Sciatic nerve (tissue), 2 donors: ENCODE measurements around the gene PDE9A. TPM values are rescaled to one million over a fixed set of nuclear protein-coding genes. Genes with fewer than 3 reads are reported as not detected.
A peak's percentile ranks its signal among the peaks of the same experiment; 100 is the strongest.
"Not testable (repeated sequence)": the region's sequence is repeated elsewhere in the genome, so short reads cannot be mapped to it uniquely, and the experiment has no call there.

Source experiments
- ATAC-seq: fragments of 200-7000 bp; cut with Tn5 transposase; one replicate; pipeline ENCODE4 v1.9.1; 2020; ENCODE audit warnings: mild to moderate bottlenecking, moderate library complexity
- DNase-seq: peaks from one replicate; pipeline ENCODE4 v3.0.0-alpha.2; 2020; ENCODE audit warnings: low spot score
- intact Hi-C: fragments of 100-400 bp; cut with DNase I; formaldehyde crosslinking; loops from one replicate; pipeline ENCODE4 v1.14.2; 2022
- total RNA-seq: library from RNA; stranded (reverse); fragmentation: NEBNext Ultra II Directional; extraction: Animal tissue kit (Norgen Biotek cat#: 25700); gene quantifications from one replicate; pipeline ENCODE4 v1.2.1, GENCODE V29; 2021
- donor health status: DM: no; HTN: no; CAD: no.
- donor health status: DM: no; HTN: no; CAD: no.

PDE9A gene
- total RNA-seq, 1 donor from 2014 or later: 32.6 TPM

- ATAC-seq (no peak), DNase-seq (no peak)
- intact Hi-C loops: no loop called here
Measured at GRCh38 chr21:42692688-42693087, 39.3 kb downstream of the PDE9A start.

- ATAC-seq (no peak), DNase-seq (no peak)
- intact Hi-C loops: no loop called here
Measured at GRCh38 chr21:42694751-42695696, 41.6 kb downstream of the PDE9A start.

GRCh38 chr21:42695697-42696380 is 42.4 kb downstream of the PDE9A start:
- intact Hi-C loops: no loop called here

GRCh38 chr21:42696501-42697040 is 43.1 kb downstream of the PDE9A start:
- intact Hi-C loops: no loop called here
- peak; percentile 9 for ATAC-seq
- DNase-seq: no peak

More at GRCh38 chr21:42695697-42696380, 42.4 kb downstream of the PDE9A start:
- peak; percentile 56 for ATAC-seq
- no peak for DNase-seq

DNA sequence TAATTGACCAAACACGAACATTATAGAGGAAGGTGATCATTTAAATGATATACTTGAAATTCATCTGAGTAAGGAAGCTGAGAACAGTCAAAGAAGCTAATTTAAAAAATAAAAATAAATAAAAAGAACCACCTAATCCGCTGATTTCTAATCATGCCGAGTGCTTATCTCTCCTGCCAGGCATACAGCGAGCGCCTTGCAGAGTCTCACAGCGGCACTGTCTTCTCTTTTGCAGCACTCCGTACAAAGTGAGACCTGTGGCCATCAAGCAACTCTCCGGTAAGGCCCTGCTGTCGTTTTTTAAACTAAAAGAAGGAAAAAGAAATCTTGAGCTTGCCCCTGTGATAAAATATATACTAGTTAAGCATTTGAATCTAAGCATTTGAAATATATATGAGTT is 45.3 kb downstream of the PDE9A start:
- intact Hi-C loops: no loop called here
- DNase-seq: no peak
- ATAC-seq: no peak

DNA sequence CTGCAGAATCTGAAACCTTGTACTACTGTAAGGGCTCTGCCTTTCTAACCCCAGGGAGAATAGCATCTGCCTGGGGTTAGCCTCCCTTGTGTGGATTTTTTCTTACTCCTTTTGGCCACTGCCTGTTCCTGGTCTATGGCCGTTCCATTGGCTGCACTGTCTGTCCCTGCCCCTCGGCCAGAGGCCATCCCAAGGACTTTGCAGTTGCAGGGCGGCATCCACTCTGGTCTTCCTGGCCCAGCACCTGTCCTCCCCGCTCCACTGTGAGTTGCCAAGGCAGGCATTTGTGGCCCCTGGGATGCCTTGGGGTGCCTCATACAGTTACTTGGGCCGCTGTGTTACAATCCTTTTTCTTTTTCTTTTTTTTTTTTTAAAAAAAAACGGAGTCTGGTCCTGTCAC is 45.8 kb downstream of the PDE9A start:
- DNase-seq (no peak), ATAC-seq (no peak)
- intact Hi-C loops: no loop called here

DNA sequence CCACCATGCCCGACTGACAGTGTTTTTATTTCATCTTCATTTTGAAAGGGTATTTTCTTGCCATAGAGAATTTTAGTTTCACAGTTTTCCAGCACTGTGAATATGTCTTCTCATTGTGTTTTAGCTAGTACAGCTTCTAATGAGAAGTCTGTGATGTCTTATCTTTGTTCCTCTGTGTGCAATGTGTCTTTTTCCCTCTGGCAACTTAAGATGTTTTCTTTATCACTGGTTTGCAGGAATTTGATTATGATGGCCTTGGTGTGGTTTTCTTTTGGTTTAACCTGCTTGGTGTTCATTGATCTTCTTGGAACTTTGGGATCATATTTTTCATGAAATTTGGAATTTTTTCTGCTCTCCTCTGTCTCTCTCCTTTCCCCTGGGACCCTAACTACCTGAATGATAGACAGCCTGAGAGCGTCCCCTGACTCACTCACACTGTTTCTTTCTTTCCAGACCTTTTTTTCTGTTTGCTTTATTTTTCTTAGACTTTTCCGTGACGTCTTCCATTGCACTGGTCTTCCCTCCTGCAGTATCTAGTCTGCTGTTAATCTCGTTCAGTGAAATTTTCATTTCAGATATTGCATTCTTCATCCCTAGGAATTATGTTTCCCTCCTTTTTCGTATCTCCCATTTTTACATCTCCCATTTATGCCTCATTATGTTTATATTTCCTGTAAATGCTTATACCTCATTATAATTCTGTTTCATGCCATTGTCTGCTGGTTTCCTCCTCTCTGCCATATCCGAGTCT is 48.5 kb downstream of the PDE9A start:
- intact Hi-C loops: no loop called here
- DNase-seq (no peak), ATAC-seq (no peak)

DNA sequence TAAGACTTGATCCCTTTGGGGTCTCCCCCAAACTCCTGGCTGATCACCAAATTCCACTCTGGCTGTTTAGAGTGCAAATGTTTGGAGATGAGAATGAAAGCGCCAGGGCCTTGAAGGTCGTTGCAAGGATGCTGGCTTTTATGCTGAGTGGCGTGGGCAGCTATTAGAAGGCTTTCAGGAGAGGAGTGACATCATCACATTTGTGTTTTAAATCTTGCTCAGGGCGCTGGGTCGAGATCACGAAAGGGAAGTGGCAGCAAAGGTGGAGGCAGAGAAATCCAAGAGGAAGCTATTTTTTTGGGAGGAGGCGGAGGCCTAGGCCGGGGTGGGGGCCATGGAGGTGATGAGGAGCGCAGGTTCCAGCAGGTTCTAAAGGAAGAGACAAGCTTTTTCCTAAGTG is 49.3 kb downstream of the PDE9A start:
- intact Hi-C loops: no loop called here
- ATAC-seq (no peak), DNase-seq (peak; percentile 33)

GRCh38 chr21:42703136-42703908 is 49.9 kb downstream of the PDE9A start:
- peak; percentile 48 for DNase-seq

DNA sequence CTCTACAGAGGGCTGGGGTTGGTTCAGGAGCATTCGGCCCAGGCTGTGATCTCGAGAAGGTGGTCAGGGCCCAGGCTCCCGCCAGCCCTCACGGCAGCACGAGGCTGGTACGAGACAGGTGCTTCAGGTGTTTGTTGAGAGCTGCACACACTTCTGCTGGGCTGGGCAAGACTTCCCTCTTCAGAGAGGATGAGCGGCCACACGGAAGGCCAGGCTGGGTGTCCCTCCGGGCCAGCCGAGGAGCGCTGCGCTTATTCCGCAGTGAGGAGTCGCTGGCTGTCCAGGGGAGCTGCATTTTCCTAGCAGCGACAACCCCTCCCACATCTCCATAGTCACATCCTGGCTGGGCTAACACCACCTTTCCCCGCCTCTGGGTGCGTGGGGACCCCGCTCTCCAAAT is 50.5 kb downstream of the PDE9A start:
- intact Hi-C loops: no loop called here
- DNase-seq (peak; percentile 46), ATAC-seq (peak; percentile 15)

More at GRCh38 chr21:42703136-42703908, 49.9 kb downstream of the PDE9A start:
- intact Hi-C loops: no loop called here
- ATAC-seq: no peak

- peak; percentile 18 for DNase-seq
- intact Hi-C loops: no loop called here
- ATAC-seq: no peak
Measured at GRCh38 chr21:42704861-42705260, 51.4 kb downstream of the PDE9A start.

DNA sequence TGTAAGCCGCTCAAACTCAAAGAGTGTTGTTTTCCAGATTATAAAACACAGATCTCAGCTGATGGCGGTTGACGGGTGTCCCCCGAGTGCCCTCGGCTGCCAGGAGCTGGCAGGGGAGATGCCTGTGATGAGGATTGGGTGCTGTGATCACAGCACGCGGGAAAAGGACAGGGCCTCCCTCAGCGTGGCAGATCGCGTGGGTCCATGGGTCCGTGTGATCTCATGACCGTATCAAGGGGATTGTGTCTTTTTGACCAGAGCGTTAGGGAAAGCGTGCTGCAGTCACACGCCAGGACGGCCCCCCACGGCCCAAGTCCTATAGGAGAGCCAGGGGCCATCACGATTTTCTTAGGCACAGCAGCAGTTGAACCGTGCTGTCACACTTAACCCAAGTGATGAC is 51.9 kb downstream of the PDE9A start:
- ATAC-seq (no peak), DNase-seq (no peak)
- intact Hi-C loops: no loop called here

GRCh38 chr21:42705746-42706374 is 52.4 kb downstream of the PDE9A start:
- DNase-seq: no peak
- intact Hi-C loops: no loop called here

DNA sequence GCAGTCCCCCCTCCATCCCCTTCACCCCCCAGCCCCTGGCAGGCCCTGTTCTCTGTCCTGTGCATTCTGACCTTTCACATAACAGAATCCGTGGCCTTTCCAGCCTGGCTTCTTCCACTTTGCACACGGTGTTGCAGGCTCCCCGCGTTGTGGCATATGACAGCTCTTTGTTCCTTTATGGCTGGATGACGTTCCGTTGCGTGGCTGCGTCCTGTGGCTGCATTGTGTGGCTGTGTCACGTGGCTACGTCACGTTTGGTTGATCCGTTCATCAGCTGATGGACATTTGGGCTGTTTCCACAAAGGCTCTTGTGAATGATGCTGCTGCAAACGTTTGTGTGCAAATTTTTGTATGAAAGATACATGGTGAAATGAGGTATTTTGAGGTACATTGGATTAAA is 53.3 kb downstream of the PDE9A start:
- intact Hi-C loops: no loop called here
- no peak for ATAC-seq
- DNase-seq: no peak

More at GRCh38 chr21:42705746-42706374, 52.4 kb downstream of the PDE9A start:
- ATAC-seq: no peak

DNA sequence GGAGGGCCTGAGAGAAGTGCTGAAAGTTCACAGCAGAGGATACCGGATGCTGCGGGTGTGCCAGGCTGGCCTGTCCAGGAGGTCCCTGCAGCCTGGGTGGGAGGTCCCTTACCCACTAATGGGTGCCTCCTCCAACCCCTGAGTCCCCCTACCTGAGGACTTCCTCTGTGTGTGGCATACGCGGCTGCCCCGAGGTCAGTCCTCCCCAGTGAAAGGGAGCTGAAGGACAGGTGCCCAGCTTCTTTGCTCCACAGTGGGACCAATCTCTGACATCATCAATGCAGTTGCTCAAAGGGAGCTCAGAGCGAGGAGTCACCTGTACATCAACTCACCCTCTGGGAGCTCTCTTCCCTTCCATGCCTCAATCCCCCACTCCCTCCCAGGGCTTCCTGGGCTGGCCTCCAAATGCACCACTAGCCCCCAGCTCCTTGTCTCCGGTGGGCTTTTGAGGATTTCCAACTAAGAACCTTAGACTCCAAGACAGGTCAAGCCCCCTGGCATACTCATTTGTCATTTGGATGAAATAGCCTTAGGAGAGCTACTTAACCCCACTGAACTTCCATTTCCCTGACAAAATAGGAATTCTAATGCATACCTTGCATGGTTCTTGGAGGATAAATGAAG is 53.9 kb downstream of the PDE9A start:
- DNase-seq: no peak
- intact Hi-C loops: no loop called here
- no peak for ATAC-seq

- ATAC-seq: no peak
- intact Hi-C loops: no loop called here
- DNase-seq: no peak
Measured at GRCh38 chr21:42708107-42708506, 54.7 kb downstream of the PDE9A start.

GRCh38 chr21:42708916-42709315 is 55.5 kb downstream of the PDE9A start:
- ATAC-seq, DNase-seq, intact Hi-C loops: not testable (repeated sequence)

DNA sequence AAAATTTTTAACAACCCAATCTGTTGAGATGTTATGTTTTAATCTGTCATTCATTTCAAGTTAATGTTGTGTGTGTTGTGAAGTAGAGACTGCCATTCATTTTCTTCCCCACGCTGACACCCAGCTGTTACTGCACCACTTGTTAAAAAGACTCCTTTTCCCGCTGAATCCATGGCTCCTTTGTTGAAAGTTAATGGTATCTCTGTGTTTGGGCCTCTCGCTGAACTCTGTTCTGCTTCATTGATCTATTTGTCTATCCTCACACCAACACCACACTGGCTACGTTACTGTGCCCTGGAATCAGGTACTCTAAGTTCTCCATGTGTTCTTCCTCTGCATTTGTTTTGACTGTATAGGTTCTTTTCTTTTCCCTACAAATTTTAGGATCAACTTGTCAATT is 58.2 kb downstream of the PDE9A start:
- intact Hi-C loops: no loop called here
- DNase-seq (no peak), ATAC-seq (no peak)
